Kidney glomerular epithelial cell (primary cell): ENCODE results near the gene SOX15.
A peak's percentile ranks its signal among the peaks of the same experiment; 100 is the strongest.

ENCODE experiments used
- DNase-seq: peaks from one replicate; lab custom pipeline; 2025; lab: John Stamatoyannopoulos, UW

Gene SOX15

GRCh38 chr17:7577327-7578199 lies 12.3 kb downstream of the SOX15 start:
- no peak for DNase-seq

- no peak for DNase-seq
Observed at GRCh38 chr17:7576432-7576937, 13.4 kb downstream of the SOX15 start.

GRCh38 chr17:7575959-7576358 lies 13.9 kb downstream of the SOX15 start:
- no peak for DNase-seq

- no peak for DNase-seq
Observed at GRCh38 chr17:7575481-7575883, 14.4 kb downstream of the SOX15 start.

DNA sequence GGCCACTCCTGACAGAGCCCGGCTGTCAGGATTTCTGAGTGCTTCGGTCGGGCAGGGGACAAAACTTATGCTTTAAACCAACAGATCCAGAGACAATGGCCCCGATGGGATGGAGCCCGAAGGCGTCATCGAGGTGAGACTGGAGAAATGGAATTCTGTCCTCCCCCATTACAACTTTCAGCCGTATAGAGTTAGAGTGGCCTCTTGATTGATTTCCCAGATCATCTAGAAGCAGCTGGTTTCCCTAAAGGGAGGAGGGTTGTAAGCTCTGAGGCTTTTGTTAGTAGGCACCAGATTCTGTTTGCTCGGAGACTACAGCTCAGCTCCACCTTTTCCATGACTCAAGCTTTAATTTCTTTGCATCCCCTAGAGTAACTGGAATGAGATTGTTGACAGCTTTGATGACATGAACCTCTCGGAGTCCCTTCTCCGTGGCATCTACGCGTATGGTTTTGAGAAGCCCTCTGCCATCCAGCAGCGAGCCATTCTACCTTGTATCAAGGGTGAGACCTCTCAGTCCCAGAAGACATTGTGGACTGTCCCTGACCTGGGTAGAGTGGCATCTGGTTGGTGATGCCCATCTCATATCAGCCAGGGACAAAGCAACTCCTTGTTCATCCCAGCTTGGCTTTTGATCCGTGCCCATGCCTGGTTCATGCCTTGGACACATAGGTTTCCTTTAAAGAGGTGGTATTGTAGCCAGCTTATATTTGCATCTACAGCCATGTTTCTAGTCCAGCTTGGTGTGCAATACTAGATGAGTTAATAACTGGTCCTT lies 15.5 kb downstream of the SOX15 start:
- DNase-seq: no peak

GRCh38 chr17:7573324-7574080 lies 16.4 kb downstream of the SOX15 start:
- peak; percentile 83 for DNase-seq

DNA sequence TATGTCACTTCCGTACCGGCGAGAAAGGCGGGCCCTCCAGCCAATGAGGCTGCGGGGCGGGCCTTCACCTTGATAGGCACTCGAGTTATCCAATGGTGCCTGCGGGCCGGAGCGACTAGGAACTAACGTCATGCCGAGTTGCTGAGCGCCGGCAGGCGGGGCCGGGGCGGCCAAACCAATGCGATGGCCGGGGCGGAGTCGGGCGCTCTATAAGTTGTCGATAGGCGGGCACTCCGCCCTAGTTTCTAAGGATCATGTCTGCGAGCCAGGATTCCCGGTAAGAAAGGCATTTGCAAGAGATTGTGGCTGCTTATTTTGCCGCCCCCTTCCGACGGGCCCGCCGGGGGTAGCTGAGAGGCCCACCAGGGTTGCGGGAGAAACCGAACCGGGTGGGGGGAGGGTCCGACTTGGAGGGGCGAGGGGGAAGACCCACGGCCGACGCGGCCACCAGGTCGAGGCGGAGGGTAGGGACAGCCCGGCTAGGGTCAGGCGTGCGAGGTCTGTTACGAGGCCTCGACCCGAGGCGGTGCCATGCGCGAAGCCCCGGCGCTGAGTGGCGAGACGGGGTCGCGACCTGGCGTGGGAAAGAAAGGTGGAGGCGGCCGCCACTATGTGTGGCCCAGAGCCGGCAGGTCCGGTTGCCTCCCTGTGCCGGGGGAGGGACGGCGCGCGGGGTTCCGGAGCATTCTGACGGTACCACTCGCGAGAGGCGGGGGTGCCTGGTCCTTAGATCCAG lies 17.1 kb downstream of the SOX15 start:
- peak; percentile 97 for DNase-seq

- DNase-seq: no peak
Observed at GRCh38 chr17:7572338-7572587, 17.6 kb downstream of the SOX15 start.

DNA sequence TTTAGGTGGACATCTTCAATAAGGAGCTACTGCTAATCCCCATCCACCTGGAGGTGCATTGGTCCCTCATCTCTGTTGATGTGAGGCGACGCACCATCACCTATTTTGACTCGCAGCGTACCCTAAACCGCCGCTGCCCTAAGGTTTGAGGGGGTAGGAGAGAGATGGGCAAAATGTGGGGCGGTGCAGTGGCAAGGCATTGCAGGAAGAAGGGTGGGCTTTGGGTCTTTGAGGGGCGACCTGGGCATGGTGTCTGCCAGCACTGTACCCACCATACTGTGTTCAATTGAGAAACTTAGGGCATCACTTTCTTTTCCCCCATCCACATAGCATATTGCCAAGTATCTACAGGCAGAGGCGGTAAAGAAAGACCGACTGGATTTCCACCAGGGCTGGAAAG lies 19.5 kb downstream of the SOX15 start:
- DNase-seq: no peak

DNA sequence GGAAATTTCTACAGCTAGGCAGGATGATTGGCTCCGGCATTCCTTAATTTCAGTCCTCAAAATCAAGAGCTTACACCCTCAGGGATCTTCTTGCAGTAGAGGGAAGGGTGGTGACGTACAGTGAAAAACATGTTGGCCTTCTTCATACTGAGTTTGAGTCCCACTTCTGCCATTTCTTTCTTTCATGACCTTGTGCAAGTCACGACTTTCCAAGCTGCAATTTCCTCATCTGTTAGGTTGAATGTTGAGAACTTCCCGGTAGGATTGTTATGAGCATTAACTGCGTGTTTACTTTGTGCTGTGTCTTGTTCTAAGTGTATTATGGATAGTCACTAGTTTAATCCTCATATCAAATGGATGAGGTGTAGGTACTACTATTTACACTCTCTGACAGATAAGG lies 20.3 kb downstream of the SOX15 start:
- no peak for DNase-seq

- DNase-seq: no peak
Observed at GRCh38 chr17:7563115-7563869, 26.6 kb downstream of the SOX15 start.

DNA sequence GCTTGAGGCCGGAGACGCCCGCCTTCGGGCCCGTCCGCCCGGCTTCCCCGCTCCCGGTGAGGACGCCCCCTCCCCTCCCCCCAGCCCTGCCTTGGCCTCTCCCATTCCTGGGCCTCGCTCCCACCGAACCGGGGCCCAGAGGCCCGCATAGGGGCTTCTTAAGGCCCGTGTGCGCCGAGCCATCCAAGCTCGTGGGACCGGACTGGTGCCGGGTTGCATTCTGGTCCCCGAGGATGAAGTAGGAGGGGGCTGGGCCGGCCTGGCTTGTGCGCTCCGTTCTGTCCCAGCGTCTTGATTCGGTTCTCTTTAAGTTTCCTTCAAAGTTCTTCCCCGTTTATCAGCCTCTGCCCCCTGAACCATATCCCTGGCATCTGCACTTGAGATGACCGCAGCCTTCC lies 27.7 kb downstream of the SOX15 start:
- peak; percentile 12 for DNase-seq

DNA sequence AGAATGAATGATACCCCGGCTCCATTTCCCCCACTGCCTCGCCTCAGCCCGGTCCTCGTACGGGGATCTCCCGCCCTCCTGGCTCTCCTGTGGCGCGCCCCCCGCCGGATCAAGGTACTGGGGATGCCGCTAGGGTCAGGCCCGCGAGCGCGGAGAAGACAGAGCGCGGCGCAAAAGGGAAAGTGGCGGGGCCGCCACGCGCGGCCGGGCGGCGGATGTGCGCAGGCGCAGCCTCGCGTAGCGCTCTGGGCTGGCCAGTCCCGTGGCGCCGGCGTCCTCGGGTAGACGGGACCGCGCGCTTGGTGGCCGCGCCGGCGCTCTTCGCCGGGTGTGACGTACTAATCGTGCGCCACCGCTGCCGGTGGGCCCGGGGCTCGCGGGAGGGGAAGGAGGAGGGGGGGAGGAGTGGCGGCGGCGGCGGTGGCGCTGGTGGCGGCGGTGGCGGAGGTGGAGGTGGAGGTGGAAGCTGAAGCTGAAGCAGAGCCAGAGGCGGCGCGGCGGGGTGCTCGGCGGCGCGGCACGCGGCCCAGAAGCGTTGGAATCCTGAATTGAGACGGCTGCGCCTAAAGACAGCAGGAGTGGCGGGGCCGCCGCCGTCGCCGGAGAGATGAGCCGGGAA lies 28.2 kb downstream of the SOX15 start, which contains the start of gene SENP3:
Gene SENP3 (plus strand): TSS at position 331 of the 619 bp plus-strand sequence. CDS start 1,158 bp downstream, outside the sequence.
- peak; percentile 46 for DNase-seq

- DNase-seq: peak; percentile 68
Observed at GRCh38 chr17:7561028-7561575, 28.8 kb downstream of the SOX15 start.

GRCh38 chr17:7560172-7561027 lies 29.5 kb downstream of the SOX15 start:
- peak; percentile 46 for DNase-seq

DNA sequence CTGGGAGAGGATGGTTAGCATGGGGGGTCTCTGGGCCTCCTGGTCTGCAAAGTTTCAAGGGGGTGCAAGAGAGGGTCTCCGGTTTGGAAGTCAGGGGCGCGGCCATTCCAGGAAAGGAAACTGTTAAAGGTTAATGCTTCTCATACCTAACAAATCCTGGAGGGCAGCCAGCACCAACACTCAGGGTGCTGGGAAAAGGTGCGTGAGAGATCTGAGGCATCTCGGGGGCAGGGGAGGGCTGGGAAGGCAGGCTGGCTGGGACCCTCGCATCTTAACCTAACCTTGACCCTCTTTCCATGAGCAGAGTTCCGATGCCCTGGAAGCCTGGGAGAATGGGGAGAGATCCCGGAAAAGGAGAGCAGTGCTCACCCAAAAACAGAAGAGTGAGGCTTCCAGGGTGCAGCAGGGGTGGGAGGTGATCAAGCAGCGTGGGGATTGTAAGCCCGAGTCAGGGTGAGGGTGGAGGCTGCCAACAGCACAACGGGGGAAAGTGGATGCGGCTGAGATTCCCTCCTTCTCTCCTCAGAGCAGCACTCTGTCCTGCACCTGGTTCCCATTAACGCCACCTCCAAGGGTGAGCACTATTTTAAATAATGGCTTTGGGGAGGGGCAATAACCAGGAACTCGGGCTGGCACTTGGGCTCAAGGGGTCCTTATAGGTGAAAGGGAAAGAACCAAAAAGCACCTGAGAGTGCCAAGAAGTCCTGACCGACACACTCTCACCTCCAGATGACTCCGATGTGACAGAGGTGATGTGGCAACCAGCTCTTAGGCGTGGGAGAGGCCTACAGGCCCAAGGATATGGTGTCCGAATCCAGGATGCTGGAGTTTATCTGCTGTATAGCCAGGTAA lies 30.3 kb downstream of the SOX15 start:
- no peak for DNase-seq

DNA sequence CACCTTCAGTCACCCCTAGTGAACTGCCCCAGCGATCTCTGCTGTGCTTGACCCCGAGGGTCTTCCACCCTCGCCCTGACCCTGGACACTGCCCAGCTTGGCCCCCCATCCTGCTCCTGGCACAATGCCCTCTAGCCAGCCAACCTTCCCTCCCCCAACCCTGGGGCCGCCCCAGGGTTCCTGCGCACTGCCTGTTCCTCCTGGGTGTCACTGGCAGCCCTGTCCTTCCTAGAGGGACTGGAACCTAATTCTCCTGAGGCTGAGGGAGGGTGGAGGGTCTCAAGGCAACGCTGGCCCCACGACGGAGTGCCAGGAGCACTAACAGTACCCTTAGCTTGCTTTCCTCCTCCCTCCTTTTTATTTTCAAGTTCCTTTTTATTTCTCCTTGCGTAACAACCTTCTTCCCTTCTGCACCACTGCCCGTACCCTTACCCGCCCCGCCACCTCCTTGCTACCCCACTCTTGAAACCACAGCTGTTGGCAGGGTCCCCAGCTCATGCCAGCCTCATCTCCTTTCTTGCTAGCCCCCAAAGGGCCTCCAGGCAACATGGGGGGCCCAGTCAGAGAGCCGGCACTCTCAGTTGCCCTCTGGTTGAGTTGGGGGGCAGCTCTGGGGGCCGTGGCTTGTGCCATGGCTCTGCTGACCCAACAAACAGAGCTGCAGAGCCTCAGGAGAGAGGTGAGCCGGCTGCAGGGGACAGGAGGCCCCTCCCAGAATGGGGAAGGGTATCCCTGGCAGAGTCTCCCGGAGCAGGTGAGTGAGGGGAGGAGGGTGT lies 31.2 kb downstream of the SOX15 start, which contains the start of gene TNFSF13:
Gene TNFSF13 (plus strand): TSS at position 207 of the 776 bp plus-strand sequence. CDS start 290 bp downstream, at position 497.
- DNase-seq: no peak
